NCI-H524 (cell line): Measurements from ENCODE around the gene CLSTN2.
A peak's percentile ranks its signal among the peaks of the same experiment; 100 is the strongest.

Source experiments
- DNase-seq, 2 experiments: peaks; one replicate each; lab custom pipeline; 2025; lab: John Stamatoyannopoulos, UW

CLSTN2 gene

DNA sequence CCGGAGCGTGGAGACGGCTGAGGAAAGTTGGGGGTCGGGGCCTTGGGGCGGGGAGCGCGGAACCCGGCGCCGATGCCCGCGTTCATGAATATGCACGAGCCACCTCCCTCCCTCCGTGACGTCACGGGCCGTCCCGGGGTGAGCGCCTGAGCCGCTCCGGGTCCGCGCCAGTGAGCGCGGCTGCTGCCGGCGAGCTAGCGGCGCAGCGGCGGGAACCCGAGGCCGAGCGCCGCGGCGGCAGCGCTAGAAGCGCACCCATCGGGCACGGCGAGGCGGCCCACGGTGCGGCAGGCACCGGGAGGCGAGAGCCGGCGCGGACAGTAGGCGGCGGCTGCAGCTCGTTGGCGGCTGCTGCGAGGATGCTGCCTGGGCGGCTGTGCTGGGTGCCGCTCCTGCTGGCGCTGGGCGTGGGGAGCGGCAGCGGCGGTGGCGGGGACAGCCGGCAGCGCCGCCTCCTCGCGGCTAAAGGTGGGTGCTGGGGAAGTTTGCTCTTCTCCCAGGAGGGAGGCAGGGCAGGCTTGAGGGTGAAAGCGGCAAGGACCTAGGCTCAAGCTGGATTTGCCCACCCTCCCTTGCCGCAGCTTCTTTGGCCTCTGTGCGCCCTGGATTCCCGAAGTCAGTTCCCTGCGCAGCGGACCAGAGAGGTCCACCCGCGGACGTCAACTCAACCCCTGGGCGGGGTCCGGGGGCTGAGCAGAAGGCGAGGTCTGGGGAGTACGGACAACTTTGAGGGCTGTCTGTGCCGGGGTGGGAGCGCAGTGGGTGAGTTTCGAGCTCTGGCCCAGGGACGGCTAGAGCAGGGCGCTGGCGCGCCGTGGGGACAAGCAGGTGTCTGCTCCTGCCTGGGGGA, at the start of gene CLSTN2:
Gene CLSTN2, plus strand, starts transcription at position 170 of the 850 bp plus-strand sequence.
- peak; percentile 74 to 89 for DNase-seq

DNA sequence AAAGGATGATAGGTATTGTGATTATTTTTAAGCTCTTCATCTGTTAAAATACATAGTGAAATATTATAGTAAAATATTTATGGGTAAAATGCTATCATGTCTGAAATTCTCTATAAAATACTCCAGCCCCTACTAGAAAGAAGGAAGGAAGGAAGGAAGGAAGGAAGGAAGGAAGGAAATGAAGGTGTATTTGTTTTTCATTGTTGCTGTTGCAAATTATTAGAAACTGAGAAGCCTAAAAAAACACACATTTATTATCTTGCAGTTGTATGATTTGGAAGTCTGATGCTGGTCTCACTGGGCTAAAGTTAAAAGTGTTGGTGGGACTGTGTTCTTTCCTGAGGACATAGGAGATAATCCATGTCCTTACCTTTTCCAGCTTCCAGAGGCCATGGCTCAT, 47.6 kb upstream of the CLSTN2 start:
- DNase-seq, result no peak

DNA sequence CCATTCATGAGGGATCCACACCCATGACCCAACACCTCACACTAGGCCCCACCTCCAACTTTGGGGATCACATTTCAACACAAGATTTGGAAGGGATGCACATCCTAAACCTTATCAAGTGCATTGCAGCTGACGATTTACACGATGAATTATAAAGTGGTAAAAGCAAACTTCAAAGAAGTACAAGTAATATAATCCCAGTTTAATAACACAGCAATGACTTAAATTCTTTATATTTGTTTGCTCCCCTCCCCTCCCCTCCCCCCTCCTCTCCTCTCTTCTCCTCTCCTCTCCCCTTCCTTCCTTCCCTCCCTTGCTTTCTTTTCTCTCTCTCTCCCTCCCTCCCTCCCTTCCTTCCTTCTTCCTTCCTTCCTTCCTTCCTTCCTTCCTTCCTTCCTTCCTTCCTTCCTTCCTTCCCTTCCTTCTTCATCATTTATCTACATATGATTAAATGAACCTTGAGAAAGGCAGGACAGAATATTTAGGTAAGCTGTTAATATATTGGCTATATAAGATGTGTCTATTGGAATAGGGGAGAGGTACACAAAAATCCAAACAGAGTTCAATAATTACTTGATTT, 46.3 kb upstream of the CLSTN2 start:
- DNase-seq, result no peak

DNA sequence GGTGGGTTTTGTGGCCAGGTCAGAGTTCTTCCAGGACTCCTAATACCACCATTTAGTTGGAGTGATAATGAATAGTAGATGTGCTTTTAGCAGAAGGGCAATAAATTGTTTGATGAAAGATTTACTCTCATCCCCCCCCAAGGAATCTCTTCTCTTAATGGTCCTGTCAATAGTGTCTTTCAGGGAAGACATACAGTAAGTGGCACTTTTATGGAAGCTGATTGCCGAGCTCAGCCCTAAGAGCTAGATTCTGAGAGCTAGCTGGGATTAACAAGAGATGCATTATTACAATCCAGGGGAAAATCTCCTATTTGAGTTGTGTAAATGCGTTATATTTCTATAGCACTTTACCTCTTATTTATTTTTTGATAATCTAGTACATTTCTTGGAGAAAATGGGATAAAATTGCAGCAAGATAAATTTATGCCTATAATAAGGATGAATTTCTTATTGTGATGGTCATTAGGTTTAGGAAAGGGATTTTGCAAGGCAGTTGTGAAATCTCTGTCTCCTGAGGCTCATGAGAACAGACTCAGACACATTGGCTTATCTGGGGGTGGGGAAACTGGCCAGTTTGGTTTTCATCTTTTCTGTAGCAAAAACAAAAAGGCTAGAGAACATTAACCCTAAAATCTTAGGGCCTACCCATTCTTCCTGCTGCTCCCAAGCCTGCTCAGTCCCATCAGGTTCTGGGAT, 41.6 kb upstream of the CLSTN2 start:
- no peak for DNase-seq

DNA sequence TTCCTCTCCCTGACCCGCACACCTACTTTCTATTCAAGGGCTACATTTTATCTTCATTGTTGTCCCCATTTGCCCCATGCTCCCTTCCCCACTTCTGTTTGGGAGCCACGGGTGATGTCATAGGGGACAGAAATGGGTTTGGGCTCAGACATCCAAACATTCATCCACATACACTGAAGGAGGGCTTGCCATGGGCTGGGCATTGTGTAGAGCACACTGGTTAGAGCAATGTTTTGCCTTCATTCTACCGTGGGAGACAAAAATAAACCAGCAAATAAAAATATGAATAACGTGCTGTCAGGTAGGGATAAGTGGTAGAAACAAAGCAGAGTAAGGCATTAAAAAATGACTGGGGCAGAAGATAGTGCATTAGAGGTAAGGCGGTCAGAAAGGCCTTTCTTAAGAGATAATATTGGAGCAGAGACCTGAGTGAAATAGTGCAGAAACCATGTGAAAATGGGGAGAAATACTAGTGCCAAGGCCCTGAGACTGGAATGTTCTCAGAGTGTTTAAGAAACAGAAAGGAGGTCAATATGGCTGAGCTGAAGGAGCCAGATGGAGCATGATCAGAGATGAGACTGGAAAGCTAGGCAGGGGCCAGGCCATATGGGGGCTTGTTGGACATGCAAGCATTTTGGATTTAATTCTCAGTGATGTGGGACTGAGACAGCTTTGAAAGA, 40.9 kb upstream of the CLSTN2 start:
- DNase-seq, result peak; percentile 47 to 78

DNA sequence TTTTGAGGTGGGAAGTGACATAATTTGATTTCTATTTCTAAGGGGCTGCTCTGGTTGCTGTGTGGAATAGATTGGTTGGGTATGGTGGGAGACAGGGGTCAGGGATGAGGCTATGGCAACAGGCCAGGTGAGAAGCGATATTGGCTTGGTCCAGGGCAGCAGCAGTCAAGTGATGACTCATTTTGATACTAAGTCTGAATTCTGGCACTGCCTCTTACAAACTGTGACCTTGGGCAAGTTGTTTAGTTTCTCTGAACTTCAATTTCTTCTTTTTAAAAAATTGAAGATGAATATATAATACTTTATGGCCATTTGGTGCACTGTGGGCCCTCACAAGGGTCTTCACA, 40.4 kb upstream of the CLSTN2 start:
- DNase-seq, result no peak

DNA sequence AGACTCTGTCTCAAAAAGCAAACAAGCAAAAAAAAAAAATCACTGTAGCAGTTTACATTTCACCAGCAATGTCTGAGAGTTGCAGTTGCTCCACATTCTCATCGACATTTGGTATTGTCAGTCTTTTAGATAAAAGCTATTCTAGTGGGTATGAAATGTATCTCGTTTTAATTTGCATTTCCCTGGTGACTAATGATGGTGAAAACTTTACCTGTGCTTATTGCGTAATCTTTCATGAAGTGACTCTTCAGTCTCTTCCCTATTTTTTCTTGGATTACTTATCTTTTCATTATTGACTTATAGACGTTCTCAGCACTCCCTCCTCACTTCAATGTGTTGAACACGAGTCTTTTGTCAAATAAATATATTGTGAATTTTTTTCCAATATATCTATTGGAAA, 37.2 kb upstream of the CLSTN2 start:
- DNase-seq, result no peak

DNA sequence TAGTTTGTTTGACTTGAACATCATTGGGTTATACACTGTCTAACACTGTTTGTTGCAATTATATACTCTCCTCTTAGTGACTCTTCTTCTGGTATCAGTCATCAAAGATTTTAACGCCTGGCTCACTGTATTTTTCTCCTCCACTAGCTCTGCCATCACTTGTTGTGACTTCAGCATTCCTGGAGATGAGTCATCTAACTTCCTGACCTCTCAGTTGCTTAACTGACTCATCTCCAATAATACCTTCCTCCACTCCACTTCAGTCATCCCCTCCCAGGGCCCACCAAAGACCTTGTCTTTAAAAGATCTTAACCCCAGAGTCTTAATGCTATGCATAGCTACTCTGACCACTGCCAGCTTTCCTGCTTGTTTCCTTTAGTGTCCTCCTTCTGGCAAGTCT, 28.6 kb upstream of the CLSTN2 start:
- no peak for DNase-seq

DNA sequence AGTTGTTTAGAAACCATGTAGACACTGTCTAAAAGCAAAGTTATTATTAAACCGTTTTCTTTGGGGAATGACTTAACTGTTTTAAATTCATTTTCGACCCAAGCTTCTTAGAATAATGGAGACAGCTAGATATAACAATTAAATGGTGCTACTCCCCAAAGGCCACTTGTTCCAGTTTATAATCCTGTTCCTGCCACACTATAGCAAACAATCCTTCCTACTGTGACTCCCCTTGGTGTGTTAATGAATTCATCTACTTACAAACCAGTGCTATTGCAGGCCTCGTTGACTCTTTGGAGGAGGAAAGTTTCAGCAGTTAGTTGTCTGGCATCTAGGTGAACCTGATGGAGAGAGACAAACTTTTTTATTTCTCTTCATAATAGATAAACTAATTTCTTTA, 25.2 kb upstream of the CLSTN2 start:
- DNase-seq, result no peak

DNA sequence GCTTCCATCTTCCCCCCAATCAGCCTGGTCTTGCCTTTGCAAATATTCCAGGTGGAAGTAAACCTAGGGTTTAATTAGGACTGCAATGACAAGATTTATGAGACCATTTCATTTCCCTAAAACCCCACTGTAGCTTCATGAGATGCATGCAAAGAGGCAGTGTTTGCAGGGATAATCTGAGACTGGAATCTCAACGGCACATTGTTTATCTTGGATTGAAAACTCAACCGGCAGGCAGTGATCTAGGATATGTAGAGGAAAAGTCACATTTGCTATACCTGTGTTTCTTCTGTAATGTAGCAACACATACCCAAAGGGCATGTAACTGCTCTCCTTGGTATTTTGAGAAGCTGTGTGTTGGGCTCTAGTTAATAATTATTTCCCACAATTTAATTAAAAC, 18.7 kb upstream of the CLSTN2 start:
- no peak for DNase-seq

DNA sequence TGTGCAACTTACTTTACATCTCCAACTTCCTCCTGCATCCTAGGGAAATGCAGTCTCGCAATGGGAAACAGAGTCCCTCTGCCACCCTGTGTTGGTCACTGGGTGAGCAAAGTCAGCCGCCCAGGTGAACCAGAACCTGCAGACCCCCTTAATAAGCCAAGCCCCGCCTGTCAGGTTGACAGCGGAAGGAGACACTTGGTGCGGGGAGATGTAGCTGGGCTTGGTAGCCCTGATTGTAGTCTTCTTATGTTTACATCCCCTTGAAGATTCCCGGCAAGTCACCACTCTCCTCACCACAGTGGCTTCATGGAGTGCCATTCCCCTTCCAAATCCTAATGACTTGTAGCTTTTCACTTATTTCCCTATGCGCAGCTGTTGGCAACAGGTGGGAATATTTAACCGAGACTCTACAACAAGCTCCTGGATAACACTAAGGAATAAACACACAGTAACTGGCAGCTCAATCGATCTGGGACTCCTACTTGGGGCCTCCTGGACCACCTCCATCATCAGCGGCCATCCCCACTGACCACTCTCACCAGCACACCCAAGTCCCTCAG, 17.7 kb upstream of the CLSTN2 start:
- no peak for DNase-seq

DNA sequence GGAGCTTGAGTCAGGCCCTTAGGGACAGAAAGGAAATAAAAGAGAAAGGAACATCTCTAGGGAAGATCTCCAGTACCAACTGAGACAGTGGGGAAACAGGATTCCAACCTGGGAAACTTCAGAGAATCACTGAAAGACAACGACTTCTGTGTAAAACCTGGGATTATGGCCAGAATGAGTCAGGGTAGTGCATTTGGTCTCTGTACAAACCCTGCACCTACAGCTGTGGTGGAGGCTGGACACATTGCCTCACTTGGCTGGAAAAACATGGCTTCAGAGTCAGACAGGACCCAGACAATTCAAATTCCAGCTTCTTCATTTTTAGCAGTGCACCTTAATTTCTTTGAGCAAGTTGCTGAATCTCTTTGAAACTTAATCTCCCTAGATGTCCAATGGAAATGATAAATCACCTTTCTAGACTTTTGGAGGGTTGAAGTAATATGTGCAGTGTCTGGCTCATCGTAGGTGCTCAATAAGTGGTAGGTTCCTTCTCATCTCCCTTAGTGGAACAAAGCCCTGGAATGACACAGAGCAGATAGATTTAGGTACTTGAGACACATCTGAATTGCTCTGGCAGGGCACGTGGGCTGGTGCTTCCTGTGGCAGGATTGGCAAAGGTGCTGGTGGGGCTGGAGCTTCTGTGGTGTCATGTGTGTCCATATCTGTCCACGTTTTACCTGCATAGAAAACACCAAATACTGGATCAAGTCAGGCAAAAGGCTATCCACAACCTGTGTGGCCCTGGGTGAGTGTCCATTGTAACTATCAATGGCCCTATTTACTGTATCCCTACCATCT, 6.1 kb upstream of the CLSTN2 start:
- no peak for DNase-seq

DNA sequence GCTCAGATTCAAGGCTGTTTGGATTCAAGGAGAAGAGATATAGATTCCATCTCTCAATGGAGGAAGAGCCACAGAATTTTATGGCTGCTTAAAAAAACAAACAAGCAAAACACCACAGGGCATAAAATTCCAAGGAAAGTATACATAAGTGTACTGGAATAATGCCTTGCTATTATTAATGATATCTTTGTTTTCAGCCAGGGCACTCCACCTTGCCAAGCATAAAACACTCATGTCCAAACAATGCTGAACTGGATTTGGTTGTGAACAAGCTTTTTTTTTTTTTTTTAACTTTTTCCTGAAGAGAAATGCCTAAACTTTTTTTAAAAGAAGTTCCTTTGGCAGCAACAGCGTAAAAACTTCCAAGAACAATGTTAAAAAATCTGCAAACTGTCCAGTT, 4.8 kb upstream of the CLSTN2 start:
- DNase-seq, result no peak

DNA sequence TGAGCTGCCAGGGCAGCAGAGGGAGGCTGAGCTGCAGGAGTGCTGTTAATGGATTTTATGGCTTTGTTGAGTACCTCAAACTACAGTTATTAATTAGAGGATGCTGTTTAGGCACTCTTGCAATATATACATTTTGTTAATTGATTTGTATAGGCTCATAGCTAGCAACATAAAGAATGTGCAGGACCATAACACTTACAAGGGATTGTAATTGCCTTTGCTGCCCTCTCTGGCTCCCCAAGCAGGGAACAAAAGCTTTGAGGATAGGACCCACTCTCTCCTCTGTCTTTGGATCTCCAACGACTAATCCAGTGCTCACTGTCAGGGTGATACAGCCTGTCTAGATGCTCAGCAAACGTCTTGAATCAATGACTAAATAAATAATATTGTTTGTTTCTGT, 1.2 kb upstream of the CLSTN2 start:
- DNase-seq, result peak; percentile 21 to 73

DNA sequence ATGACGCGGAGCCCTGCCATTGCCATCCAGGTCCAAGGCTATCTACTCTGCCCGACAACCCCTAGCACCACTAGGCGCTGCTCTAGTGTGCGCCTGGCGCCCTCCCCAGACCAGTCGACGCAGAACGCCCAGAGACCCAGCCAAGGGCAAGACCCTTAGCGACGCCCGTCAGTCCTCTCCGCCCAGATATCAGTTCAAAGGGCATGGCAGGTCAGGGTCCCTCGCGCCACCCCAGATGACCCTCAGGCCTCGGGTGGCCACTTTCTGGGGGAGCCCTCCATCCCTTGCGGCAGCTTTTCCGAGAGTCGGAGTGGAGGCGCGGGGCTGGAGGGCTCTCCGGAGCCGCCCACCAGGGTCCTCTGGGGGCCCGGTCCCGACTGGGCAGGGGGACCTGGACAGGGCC, 371 bp upstream of the CLSTN2 start:
- peak; percentile 83 to 91 for DNase-seq

DNA sequence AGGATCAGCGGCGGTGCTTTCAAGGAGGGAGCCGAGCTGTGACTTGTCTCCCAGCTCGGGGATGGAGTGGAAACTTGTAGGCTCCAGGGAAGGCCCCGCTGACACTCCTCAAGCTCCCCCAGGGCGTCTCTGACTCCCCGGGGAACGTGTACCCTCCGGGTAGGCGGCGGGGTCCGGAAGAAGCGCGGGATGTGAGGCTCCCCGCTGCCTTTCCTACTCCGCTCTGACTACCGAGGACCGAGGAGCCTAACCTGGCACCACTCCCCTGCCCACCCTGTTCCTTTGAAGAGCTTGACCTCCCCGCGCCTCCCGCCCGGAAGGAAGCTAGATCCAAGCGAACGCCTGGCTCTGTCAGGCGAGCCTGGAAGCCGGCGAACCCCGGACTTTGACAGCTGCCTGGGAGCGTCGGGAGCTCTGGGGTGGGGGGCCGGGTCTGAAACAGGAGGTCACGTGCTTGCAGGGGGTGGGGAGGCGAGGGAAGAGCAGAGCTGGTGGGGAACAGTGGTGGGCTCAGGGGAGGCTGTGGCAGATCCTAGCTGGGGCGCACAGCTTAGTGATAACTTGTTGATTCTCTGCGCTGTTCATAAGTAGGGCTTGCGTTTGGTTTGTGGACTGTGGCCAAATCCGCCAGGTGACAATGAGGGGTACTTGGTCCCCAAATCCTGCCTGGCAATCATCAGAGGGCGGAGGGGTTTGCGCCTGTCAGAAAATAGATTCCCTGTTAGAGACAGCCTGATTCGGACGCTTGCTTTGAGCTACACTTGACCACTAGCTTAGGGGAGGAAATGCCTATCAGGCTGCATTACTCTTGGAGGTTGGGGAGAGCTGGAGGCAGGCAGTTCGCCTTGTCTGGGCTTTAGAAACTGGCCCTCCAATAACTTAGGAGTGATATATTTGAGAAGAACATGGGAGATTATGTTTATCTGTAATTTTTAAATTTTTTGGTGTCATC, 1.2 kb downstream of the CLSTN2 start:
- peak; percentile 21 to 74 for DNase-seq

DNA sequence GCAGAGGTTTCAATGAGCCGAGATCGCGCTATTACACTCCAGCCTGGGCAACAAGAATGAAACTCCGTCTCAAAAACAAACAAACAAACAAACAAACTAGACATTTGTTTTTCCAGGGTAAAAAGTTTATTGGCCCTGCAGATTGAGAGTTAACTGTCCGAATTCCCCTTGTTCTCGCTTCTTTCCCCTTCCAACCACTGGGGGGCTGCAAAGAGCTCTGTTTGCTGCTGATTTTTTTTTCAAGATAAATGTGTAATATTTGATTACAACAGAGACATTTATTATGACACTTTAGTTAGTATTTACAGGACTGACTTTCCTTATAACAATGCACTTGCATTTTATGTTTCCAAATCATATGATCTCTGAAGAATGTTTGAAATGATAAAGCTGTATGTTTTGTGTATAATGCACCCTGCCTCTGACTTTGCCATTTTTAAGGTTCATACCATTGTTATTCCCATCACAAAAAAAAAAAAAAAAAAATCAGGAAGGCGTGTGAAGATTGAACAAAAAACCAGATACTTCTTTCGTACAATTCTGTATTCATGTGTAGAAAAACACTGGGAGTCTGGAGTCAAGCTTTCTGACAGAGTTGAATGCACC, 2.8 kb downstream of the CLSTN2 start:
- DNase-seq, result peak; percentile 65 to 66

DNA sequence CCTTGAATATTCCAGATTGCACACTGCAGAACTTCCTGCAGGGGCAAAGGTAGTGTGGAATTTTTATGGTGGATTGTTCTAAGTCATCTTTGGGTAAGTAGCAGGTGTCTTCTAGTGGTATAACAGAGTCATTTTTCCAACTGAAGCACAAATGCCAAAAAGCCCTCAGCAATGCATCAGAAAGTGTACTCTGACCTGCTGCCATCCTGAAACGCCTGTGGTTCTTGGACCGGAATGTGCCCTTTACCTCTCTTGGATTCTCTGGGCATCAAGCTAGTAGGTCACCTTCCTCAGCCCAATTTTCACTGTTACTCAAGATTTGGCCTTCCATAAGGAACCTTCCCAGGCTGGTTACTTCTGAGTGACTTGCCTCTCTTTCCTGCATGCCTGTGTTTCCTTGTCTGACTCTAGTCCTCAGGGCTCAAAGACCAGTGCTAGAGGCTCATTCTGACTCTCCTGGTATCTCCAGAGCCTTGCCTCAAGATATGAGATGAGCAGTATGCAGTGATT, 4.8 kb downstream of the CLSTN2 start:
- no peak for DNase-seq

DNA sequence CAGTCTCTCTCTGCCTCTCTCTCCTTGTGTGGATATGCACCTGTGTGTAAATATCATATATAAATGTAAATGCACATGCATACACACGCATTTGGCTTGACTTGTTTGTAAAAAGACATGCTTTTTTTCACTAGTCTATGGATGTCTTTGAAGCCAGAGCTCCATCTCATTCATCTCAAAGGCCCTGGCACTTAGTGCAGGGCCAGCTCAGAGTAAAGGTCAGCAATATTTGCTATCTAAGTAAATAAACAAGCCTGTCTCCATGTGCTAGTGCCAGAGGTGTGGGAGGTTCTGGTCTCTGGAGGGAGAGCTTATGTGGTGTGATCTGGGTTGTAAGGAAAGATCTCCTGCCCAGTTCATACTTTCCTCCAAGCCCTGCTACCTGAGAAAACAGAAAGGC, 5.6 kb downstream of the CLSTN2 start:
- DNase-seq, result no peak

DNA sequence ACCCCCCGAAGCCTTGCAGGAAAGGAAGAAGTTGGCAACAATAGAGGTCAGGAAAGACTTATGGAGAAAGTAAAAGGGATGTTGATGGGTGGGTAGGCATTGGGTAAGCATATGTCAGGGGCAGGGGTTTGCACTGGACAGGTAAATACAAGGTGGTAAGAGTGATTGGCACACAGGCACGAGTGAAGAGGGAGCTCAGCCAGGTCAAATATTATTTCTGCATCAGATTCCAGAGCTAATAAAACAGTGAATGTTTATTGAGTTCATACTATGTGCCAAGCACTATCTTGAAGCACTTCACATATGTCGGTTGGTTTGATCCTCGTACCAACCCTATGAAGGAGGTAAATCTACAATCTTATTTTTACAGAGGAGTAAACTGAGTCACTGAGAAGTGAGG, 6.6 kb downstream of the CLSTN2 start:
- DNase-seq, result no peak
